ENCODE data around the gene DCXR.

Gene DCXR

DNA sequence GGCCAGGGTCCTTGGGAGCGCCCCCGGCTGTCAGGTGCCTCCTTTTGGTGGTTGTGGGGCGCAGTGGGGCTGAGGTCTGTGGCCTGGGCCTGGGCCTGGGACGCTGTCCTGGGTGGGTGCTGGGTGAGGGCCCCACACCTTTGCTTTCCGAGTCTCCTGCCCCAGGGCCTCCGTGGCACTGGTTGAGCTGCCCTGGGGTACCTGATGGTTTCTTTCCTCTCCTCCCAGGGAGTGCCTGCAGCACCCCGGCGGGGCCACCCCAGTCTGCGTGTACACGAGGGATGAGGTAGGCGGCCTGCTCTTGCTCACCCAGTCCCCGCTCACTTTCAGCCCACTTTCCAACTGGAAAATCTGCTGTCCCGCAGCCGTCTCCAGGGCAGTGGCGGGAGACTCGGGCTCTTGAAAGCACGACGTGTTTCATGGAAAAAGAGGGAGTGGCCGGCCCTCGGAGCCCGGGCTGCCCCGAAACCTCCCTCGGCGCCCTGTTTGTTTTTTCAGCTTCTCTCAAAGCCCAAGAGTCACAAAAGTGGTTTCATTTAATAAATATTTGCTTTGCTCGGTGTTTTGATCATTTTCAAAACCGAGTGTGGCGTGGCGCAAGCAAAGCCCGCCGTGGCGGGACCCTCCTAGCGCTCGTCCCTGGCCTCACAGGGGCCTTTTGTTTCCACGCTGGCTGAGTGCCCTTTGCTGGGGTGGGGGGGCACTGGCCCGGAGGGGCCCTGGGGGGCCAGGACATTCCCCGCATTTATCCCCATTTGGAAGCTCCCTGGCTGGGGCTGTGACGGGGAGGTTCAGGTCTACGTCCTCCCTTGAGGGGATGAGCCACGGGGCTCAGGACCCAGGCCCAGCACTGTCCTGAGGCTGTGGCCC is 42.7 kb downstream of the DCXR start:
- no peak for DNase-seq

DNA sequence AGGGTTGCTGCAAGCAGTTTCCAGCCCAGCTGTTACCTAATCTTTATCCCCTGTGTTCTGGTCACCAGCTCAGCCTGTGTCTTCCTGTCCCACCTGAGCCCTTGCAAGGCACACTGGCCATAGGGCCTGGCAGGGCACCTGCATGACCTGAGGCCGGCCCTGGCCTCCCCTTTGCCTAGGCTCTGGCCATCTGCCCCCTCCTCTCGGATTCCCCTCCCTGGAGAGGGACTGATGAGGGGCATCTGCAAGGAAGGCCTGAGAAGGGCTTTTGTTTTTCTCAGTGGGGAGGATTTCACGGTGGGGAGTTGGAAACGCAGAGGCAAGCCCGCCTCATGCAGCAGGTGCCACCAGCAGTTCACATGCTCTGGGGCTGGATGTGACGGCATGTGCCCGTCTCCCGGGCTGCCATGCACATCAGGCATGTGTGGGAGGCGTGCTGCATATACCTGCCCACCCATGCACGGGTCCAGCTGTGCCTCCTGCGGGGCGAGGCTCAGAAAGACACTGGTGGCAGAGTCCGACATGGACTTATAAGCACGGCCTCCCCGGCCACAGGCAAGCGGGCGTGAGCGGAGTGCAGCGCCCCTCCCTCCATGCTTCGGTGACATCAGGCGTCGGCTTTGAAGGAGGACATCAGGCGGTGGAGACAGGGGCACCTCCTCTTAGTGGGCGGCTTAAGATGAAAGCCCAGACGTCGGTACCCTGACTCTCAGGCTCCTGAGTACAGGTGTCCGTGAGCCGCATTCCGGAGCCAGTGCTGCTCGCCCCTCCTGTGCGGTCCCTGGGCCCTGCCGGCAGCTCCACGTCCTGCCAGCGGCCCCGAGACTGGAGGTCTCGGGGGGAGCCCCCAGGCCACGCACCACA is 43.5 kb downstream of the DCXR start:
- no peak for DNase-seq

DNA sequence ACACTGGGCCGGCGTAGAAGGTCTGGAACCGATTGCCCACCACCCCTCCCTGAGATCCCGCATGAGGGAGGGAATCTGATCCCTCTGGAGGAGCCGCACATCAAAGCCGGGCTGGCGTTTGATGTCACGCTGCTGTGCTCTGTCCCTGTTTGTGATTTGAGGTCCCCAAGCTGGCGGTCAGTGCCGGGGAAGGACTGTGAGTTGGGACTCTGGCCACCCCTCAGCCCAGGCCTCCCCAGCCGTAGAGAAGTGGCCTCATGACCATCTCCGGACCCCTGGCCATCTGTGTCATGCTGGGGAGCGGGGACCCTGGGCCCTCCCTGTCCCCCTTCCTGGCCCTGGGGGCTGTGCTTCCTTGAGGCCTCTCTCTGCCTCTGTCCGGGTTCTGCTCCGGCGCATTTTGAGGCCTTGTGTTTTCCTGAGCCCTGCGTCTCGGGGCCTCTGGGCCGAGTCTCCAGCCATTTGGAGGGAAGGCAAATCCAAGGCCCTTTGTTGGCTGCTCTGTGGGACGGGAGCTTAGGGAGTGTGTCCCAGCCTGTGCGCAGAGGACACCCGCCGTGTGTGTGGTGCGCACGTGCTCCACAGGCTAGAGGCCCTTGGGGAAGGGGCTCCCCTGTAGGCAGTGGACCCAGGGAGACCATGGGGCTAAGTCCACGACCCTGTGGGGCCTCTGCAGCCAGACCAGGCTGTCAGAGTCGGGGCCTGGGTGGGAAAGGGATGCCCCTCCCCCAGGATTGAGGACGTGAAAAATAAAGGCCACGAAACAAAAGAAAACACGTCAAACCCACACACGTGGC is 45.0 kb downstream of the DCXR start:
- no peak for DNase-seq

DNA sequence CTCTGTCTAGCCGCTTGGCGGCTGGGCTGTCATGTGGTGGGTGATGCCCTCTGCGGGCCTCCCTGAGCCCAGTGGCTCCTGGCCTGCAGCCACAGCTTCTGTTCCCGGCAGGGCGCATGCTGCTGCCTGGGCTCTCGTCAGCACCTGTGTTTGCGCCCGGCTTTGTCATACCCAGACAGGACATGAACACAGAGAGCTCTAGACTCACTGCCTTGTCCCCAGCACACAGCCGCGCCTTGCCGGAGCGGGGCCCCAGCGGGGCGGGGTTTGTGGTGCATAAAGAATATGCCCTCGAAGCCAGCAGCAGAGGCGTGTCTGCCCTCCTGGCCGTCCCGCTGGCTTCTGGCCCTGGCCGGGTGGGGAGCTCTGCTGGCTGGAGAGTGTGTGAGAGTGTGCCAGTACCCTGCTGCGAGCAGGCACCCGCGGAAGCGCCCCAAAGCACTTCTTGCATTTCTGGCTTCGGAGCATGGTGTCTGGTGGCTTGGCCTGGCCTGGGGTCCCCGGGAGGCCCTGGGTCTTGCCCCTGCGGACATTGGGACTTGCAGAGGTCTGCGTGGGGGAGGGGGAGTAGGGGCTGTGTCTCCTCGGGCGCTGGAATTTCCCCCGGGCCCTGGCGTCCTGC is 45.7 kb downstream of the DCXR start:
- no peak for DNase-seq

DNA sequence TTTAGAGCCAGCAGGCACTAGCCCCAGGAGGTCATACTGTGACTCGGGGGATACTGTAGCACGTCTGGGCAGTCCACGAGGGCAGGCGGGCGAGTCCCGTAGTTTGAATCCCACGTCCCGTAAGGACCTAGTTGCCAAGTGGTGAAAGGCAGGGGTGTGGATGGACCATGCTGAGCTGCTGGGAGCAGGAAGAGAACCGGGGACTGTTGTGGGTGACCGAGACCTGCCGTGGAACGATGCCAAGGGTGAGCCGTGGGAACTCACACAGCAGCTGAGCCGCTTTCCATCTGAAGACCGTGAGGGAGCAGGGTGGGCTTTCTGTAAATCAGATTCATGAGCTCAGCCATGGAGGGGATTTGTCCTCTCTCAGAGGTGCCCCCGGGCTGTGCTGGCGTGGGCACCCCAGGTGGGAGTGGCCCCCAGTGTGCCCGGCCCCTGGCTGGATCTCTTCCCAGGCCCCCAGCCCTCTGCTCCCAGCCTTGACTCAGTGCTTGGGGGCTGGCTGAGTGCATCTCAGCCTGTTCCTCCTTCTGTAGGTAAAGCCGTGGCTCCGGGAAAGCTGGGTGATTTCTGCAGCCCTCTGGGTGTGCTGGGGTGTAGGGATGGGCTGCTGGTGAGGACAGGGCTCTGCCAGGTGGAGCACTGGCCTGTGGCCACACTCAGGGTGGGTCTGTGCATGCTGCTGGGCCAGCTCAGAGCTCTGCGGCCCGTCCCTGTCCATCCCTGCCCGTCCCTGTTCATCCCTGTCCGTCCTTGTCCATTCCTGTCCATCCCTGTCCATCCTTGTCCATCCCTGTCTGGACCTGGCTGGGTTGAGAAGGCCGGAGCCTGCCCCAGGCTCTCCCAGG is 46.4 kb downstream of the DCXR start:
- DNase-seq = no peak

DNA sequence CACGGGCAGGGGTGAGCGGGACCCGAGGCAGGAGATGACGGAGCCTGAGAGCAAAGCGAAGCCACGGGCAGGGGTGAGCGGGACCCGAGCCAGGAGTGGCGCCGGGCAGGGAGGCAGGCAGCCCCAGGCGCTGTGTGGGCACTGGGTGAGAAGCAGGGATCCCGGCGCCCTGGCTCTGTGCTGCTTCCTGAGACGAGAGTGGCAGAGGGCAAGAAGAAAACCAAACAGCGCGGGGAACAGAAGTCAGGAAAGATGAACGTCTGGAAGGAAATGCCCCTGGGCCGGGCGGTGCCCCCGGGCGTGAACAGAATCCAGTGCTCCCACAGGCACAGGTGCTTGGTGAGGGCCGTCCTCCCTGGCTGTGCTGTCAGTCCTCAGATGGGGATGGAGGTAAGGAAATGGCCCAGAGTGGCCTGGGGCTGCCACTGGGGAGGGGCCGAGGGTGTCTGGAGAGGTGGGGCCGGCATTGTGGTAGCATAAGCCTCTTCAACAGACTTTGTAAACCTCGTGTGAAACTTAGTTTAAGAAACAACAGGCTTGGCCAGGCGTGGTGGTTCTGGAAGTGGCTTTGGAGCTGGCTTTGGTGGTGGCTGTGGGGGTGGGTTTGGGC is 50.2 kb downstream of the DCXR start:
- no peak for DNase-seq

DNA sequence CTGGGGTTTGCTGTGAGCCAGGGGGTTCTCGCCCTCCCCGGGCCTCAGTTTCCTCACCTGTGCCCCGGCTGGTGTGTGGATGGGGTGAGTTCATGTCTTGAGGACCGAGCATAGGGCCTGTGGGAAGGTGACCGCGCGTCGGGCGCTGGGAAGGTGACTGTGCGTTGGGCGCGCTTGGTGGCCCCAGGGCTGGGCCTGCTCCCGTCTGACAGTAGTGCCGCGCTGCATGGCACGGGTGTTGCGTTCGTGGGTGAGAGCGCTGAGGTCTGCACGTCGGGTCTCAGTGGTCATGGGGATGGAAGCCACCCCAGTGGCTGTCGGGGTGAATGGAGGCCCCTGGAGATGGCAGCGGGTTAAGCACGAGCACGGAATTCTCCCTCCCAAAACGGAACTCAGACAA is 50.9 kb downstream of the DCXR start:
- no peak for DNase-seq
